CD4-positive, alpha-beta T cell treated with Interleukin-2 at 100 ng/mL for 4 hours (primary cell): Measurements from ENCODE around the gene TMEM59L.

Experiments used
- DNase-seq: peaks from one replicate; pipeline ENCODE4 v3.0.0-alpha.2; 2020; ENCODE audit warnings: low spot score

The TMEM59L gene

GRCh38 chr19:18659281-18660050, 46.8 kb downstream of the TMEM59L start:
- DNase-seq, result no peak

GRCh38 chr19:18660051-18660910, 47.6 kb downstream of the TMEM59L start:
- no peak for DNase-seq

- DNase-seq, result no peak
Observed at GRCh38 chr19:18660939-18661670, 48.4 kb downstream of the TMEM59L start.

- no peak for DNase-seq
Observed at GRCh38 chr19:18662972-18663732, 50.5 kb downstream of the TMEM59L start.

DNA sequence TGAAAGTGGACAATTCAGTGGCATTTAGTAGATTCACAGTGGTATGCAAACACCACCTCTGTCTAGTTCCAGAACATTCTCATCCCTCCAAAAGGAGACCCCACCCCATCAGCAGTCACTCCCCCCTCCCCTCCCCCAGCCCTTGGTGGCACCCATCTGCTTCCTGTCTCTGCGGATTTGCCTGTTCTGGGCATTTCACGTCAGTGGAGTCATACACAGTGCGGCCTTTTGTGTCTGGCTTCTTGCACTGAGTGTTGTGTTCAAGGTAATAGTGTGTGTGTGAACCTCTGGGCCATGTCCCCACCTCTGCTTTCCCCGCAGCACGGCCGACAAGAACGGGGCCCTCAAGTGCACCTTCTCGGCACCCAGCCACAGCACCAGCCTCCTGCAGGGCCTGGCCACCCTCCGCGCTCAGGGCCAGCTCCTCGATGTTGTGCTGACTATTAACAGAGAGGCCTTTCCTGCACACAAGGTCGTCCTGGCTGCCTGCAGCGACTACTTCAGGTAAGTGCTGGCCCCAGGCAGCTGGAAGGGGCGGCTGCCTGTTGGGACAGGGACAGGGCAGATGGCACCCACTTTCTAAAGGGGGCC, 51.4 kb downstream of the TMEM59L start:
- DNase-seq, result no peak

DNA sequence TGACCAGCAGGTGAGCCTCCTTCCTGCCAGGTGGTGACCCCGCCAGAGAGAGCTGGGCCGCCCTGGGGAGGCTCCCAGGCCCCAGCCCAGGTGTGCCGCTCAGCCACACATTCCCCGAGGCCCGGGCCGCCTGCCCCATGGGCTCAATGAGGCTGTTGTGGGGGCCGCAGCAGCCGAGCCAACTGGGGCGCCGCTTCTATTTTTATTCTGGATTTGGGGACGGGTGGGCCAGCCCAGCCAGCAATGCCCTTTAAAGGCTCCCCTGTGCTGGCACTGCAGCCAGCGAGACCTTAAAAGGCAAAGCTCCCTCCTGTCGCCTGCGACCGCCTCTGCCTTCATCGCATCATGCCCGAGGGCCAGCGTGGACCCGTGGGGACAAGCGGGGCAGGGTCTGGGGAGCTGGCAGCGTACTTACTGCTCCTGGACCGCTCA, 53.1 kb downstream of the TMEM59L start:
- no peak for DNase-seq

GRCh38 chr19:18666317-18666716, 53.6 kb downstream of the TMEM59L start:
- DNase-seq, result no peak

GRCh38 chr19:18666784-18667183, 54.1 kb downstream of the TMEM59L start:
- no peak for DNase-seq

DNA sequence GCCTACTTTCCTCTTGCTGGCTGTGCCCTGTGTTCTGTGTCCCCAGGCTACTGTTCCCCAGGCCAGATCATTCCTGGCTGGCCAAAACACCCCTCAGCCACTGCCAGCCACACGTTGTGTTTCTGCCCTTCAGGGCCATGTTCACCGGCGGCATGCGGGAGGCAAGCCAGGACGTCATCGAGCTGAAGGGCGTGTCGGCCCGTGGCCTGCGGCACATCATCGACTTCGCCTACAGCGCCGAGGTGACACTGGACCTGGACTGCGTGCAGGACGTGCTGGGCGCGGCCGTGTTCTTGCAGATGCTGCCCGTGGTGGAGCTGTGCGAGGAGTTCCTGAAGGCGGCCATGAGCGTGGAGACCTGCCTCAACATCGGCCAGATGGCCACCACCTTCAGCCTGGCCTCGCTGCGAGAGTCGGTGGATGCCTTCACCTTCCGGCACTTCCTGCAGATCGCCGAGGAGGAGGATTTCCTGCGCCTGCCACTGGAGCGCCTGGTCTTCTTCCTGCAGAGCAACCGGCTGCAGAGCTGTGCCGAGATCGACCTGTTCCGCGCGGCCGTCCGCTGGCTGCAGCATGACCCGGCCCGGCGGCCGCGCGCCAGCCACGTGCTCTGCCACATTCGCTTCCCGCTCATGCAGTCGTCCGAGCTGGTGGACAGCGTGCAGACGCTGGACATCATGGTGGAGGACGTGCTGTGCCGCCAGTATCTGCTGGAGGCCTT, 55.0 kb downstream of the TMEM59L start:
- no peak for DNase-seq

GRCh38 chr19:18668252-18668631, 55.6 kb downstream of the TMEM59L start:
- DNase-seq, result no peak

DNA sequence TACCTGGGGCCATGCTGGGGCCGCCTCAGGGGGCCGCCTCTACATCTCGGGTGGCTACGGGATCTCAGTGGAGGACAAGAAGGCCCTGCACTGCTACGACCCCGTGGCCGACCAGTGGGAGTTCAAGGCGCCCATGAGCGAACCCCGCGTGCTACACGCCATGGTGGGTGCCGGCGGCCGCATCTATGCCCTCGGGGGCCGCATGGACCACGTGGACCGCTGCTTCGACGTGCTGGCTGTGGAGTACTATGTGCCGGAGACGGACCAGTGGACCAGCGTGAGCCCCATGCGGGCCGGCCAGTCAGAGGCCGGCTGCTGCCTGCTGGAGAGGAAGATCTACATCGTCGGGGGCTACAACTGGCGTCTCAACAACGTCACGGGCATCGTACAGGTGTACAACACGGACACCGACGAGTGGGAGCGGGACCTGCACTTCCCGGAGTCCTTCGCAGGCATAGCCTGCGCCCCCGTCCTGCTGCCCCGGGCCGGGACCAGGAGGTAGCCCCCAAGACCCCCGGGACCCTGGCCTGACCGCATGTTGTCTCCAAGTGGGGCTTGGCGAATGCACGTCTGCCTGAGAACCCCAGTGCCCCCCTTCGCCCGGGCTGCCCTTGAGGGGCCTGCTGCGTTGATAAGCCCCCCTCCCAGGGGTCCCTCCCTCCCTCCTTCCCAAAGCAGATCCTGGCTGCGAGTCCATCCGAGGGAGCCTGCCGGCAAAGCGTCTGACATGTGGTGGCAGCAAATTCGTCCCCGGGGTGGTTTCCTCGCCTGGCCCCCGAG, 56.3 kb downstream of the TMEM59L start:
- no peak for DNase-seq

DNA sequence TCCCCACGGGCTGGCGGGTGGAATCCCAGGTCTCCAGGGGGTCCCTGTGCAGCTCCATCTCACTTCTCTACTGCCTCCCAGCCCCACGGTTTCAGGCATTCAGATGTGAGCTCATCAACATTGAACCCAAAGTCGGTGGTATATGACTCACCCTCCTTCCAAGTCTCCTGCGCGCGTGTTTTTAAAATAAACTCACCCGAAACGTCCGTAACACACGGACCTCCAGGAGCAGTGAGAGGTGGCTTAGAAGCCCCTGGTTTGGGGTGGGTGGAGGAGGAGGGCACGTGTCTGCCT, 56.8 kb downstream of the TMEM59L start:
- no peak for DNase-seq

GRCh38 chr19:18669883-18670282, 57.2 kb downstream of the TMEM59L start:
- no peak for DNase-seq

GRCh38 chr19:18670312-18670711, 57.6 kb downstream of the TMEM59L start:
- no peak for DNase-seq
